Panc1 (cell line): ENCODE data around the gene DNAAF5. TPM values are rescaled to one million over a fixed set of nuclear protein-coding genes. Genes with fewer than 3 reads are reported as not detected.

Source experiments
- ATAC-seq: fragments of 200-7000 bp; cut with Tn5 transposase; 2 replicates; pipeline ENCODE4 v1.9.1; 2020; ENCODE audit warnings: mild to moderate bottlenecking, moderate library complexity
- BruUV-seq: library from RNA; stranded (reverse); fragments of 400-500 nt; replicated peaks from 2 replicates; lab custom pipeline; 2021; lab: Mats Ljungman, UMichigan
- CTCF ChIA-PET: fragments of 300-600 bp; sonication (Branson Sonifier 250); formaldehyde crosslinking; loops from one replicate; lab custom pipeline; 2022; ENCODE audit warnings: antibody characterized with exemption; lab: Charles Lee
- POLR2A ChIA-PET: fragments of 300-600 bp; sonication (Branson Sonifier 250); formaldehyde crosslinking; loops from one replicate; lab custom pipeline; 2022; ENCODE audit warnings: antibody characterized with exemption; lab: Charles Lee
- DNase-seq: peaks from one replicate; pipeline ENCODE4 v3.0.0-alpha.2; 2010; ENCODE audit warnings: low read depth, low spot score
- H3K27ac ChIP-seq: 2 replicates; pipeline ENCODE4 v1.5.1; 2011; ENCODE audit warnings: mild to moderate bottlenecking, low read length, inconsistent platforms
- H3K27me3 ChIP-seq: fragments of 200-500 bp; sonication (Bioruptor generic); 2 replicates; pipeline ENCODE4 v1.6.0; 2014; ENCODE audit warnings: low read length, inconsistent platforms; ENCODE audit not compliant: control insufficient read depth, insufficient read depth
- H3K36me3 ChIP-seq: fragments of 200-500 bp; sonication (Bioruptor generic); 2 replicates; pipeline ENCODE4 v1.5.1; 2014; ENCODE audit warnings: inconsistent platforms, mild to moderate bottlenecking, low read length, moderate library complexity; ENCODE audit not compliant: control insufficient read depth, insufficient read depth
- H3K4me1 ChIP-seq: 2 replicates; pipeline ENCODE4 v1.5.1; 2011; ENCODE audit warnings: inconsistent platforms, mild to moderate bottlenecking, low read length, moderate library complexity; ENCODE audit not compliant: control insufficient read depth, insufficient read depth
- H3K4me3 ChIP-seq, 2 experiments: 2 replicates each; pipeline ENCODE4 v1.5.1; 2011 to 2012; ENCODE audit warnings: low read depth in 2 of 2, low read length in 2 of 2, mild to moderate bottlenecking in 2 of 2, inconsistent platforms in 1 of 2, moderate library complexity in 1 of 2
- H3K9me3 ChIP-seq: fragments of 200-500 bp; sonication (Bioruptor generic); 2 replicates; pipeline ENCODE4 v1.5.1; 2014; ENCODE audit warnings: low read depth, mild to moderate bottlenecking, inconsistent platforms, low read length, moderate library complexity; ENCODE audit not compliant: control insufficient read depth, insufficient read depth
- POLR2AphosphoS5 ChIP-seq: IDR thresholded peaks from 2 replicates; pipeline ENCODE4 v1.6.1; 2012; ENCODE audit warnings: mild to moderate bottlenecking, low read depth, low read length, moderate library complexity
- SIN3A ChIP-seq: IDR thresholded peaks from 2 replicates; pipeline ENCODE4 v1.6.1; 2012; ENCODE audit warnings: low read depth, mild to moderate bottlenecking, low read length, moderate library complexity, borderline replicate concordance; ENCODE audit not compliant: insufficient read depth
- TCF7L2 ChIP-seq: IDR thresholded peaks from 2 replicates; pipeline ENCODE4 v1.6.1; 2011; ENCODE audit warnings: mild to moderate bottlenecking, low read depth, low read length, inconsistent platforms
- in situ Hi-C: cut with HindIII; loops from 2 replicates; pipeline ENCODE4 v1.10.0; 2016; ENCODE audit warnings: low sequenced_read_pairs, low pct_unique_long_range_greater_than_20kb
- intact Hi-C: fragments of 100-400 bp; cut with micrococcal nuclease; formaldehyde crosslinking; loops from one replicate; pipeline ENCODE4 v1.10.0; 2022; ENCODE audit not compliant: unreplicated experiment
- total RNA-seq: library from RNA; stranded (reverse); gene quantifications from one replicate; pipeline ENCODE4 v1.2.1, GENCODE V29; 2021; ENCODE audit not compliant: unreplicated experiment
- TF ChIP-seq, protein P1 (sequence below): fragments of 450-650 bp; IDR thresholded peaks from 2 replicates; pipeline ENCODE4 v1.5.1; 2017; ENCODE audit warnings: mild to moderate bottlenecking
- TF ChIP-seq, protein P2 (sequence below), 2 experiments: IDR thresholded peaks; 2 replicates each; pipeline ENCODE4 v1.6.1; 2011 to 2012; ENCODE audit warnings: low read depth in 2 of 2, control low read depth in 1 of 2, low read length in 1 of 2, mild to moderate bottlenecking in 1 of 2, moderate library complexity in 1 of 2; ENCODE audit not compliant: insufficient read depth in 1 of 2

Gene DNAAF5
- total RNA-seq, 1 experiment from 2014 or later: 79.5 TPM

- BruUV-seq: no TSS peak
- Histone ChIP-seq H3K9me3 (no peaks in the 10 kb centered on the region), H3K27me3 (no peaks in the 10 kb centered on the region), H3K36me3 (peaks cover 16% of the 10 kb centered on the region), H3K4me3 (no peak overlapping the region), H3K27ac (no peak overlapping the region), H3K4me1 (no peaks in the 10 kb centered on the region)
- intact Hi-C loops (no loop called here), in situ Hi-C loops (no loop called here)
- DNase-seq: no peak
- ChIA-PET CTCF (no interaction called here), POLR2A (no interaction called here)
- no peak for TF ChIP-seq SIN3A
- TF ChIP-seq TCF7L2: no peak
- TF ChIP-seq, protein P1, sequence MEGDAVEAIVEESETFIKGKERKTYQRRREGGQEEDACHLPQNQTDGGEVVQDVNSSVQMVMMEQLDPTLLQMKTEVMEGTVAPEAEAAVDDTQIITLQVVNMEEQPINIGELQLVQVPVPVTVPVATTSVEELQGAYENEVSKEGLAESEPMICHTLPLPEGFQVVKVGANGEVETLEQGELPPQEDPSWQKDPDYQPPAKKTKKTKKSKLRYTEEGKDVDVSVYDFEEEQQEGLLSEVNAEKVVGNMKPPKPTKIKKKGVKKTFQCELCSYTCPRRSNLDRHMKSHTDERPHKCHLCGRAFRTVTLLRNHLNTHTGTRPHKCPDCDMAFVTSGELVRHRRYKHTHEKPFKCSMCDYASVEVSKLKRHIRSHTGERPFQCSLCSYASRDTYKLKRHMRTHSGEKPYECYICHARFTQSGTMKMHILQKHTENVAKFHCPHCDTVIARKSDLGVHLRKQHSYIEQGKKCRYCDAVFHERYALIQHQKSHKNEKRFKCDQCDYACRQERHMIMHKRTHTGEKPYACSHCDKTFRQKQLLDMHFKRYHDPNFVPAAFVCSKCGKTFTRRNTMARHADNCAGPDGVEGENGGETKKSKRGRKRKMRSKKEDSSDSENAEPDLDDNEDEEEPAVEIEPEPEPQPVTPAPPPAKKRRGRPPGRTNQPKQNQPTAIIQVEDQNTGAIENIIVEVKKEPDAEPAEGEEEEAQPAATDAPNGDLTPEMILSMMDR: no peak
- TF ChIP-seq POLR2AphosphoS5: no peak
- TF ChIP-seq, protein P2, sequence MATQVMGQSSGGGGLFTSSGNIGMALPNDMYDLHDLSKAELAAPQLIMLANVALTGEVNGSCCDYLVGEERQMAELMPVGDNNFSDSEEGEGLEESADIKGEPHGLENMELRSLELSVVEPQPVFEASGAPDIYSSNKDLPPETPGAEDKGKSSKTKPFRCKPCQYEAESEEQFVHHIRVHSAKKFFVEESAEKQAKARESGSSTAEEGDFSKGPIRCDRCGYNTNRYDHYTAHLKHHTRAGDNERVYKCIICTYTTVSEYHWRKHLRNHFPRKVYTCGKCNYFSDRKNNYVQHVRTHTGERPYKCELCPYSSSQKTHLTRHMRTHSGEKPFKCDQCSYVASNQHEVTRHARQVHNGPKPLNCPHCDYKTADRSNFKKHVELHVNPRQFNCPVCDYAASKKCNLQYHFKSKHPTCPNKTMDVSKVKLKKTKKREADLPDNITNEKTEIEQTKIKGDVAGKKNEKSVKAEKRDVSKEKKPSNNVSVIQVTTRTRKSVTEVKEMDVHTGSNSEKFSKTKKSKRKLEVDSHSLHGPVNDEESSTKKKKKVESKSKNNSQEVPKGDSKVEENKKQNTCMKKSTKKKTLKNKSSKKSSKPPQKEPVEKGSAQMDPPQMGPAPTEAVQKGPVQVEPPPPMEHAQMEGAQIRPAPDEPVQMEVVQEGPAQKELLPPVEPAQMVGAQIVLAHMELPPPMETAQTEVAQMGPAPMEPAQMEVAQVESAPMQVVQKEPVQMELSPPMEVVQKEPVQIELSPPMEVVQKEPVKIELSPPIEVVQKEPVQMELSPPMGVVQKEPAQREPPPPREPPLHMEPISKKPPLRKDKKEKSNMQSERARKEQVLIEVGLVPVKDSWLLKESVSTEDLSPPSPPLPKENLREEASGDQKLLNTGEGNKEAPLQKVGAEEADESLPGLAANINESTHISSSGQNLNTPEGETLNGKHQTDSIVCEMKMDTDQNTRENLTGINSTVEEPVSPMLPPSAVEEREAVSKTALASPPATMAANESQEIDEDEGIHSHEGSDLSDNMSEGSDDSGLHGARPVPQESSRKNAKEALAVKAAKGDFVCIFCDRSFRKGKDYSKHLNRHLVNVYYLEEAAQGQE (IDR thresholded peaks at IDR 0.05; ENCODE audit: insufficient read depth in 1 of 2, low read depth in 2 of 2, low read length in 1 of 2): no peak
- ATAC-seq: no peak
These were observed 33.5 kb downstream of the DNAAF5 start for GRCh38 chr7:760006-760405.

GRCh38 chr7:761101-761500 lies 34.6 kb downstream of the DNAAF5 start:
- in situ Hi-C loops: no loop called here
- ATAC-seq (no peak), DNase-seq (no peak)
- ChIA-PET POLR2A (no interaction called here), CTCF (no interaction called here)
- H3K4me3 ChIP-seq: no peak overlapping the region
- TF ChIP-seq, protein P2 (IDR thresholded peaks at IDR 0.05; ENCODE audit: insufficient read depth in 1 of 2, low read depth in 2 of 2, low read length in 1 of 2): no peak
- TF ChIP-seq POLR2AphosphoS5: no peak
- TF ChIP-seq TCF7L2: no peak
- no peak for TF ChIP-seq SIN3A
- TF ChIP-seq, protein P1: no peak
- intact Hi-C loops: no loop called here
- no peaks in the 10 kb centered on the region for H3K4me1 ChIP-seq
- BruUV-seq: TSS peak; percentile 42
- H3K27me3 ChIP-seq: no peaks in the 10 kb centered on the region
- H3K27ac ChIP-seq: no peak overlapping the region
- peaks cover 23% of the 10 kb centered on the region for H3K36me3 ChIP-seq
- no peaks in the 10 kb centered on the region for H3K9me3 ChIP-seq
